ENCODE measurements around the gene UBE2L3.
A peak's percentile ranks its signal among the peaks of the same experiment; 100 is the strongest.
"Not testable (repeated sequence)": the region's sequence is repeated elsewhere in the genome, so short reads cannot be mapped to it uniquely, and the experiment has no call there.

UBE2L3 gene

DNA sequence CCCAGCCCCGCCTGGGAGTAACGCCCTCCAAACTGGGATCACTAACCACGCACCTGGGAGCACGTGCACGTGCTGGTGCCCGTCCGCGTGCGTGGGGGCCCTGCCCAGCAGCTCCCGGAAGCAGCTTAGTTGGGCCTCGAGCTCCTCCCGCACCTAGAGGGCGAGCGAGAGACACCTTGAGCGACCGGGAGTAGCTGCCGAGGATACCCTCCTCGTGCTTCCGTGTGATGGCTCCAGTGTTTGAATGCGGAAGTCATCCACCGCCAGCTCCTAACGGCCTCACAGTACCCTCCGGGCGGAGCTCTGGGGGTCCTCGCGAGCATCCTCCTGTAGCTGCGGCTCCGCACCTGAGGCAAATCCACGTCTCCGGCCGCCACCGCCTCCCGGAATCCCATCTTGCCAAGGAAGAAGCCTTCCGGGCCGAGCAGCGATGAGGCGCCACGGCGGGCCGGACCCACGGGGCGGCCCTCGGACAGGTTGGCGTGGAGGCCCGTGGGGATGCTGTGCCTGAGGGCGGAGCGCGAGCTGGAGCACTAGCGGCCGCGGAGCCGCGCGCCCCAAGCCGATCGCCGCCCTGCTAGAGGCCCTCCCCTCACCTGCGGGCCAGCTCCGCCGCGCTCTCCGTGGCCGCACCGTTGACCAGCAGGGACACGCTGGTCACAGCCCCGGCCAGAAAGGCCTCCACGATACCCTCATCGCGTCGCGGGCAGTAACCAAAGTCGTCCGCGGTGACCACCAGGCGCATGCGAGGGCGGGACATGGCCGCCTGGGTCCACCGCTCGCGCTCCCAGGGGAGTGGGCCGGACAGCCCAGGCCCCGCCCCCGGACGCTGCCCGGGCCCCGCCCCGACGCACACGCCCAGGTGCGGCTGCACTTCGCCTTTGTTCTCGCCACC, 62.0 kb downstream of the UBE2L3 start, which contains the start of gene YDJC:
Gene YDJC, minus strand, starts transcription at position 768 of the 895 bp plus-strand sequence. Its CDS starts 8 bp downstream, at position 760.
- peak; percentile 86 to 93 for DNase-seq

DNA sequence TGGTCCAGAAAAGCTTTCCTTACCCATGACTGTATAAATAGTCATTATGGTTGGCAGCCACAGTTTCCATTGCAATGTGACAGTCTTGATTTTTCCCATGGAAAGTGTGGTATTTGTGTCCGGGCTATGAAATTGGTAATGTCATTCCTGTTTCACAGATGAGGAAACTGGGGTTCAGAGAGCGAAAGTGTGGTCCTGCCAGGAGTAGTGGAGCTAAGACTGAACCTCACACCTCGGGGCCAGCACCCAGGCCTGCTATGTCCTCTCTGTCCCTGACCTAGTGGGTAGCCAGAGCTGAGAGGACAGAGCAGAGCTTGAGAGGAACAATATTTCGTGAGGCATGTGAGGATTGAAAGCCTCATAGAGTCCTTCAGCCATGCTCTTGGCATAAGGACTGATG, 63.5 kb downstream of the UBE2L3 start:
- no peak for DNase-seq

DNA sequence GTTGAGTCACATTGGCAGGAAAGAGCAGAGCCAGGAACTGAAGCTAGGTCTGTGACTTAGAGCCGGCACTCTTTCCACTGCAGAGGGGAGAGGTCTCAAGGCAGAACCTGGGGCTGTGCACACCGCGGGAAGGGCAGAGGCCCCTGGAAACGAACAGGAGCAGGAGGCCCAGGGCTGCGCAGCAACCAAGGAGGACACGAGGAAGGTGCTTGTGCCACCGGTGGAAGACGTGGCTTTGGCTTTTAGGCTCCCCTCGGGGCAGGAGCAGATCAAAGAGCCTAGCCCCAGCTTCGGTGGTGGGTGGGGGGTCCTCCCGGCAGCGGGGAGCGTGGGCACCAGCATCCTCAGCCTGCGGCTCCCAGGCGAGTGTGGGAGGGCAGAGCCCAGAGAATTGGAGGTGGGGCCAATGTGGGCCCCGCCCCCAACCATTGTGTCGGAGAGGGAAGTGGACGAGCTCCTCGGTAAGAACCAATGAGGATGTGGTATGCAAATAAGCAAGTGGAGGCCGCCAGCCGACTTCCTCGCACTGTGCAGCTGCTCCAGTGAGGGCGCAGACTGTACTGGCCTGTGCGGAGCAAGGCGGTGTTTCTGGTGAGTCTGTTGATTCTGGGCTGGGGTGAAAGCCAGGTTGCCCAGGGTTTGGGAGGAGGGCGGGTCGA, 64.9 kb downstream of the UBE2L3 start, which contains the start of gene CCDC116:
Gene CCDC116, plus strand, starts transcription at position 524 of the 659 bp plus-strand sequence. CDS start 422 bp downstream, outside the sequence.
- peak; percentile 61 to 81 for DNase-seq

DNA sequence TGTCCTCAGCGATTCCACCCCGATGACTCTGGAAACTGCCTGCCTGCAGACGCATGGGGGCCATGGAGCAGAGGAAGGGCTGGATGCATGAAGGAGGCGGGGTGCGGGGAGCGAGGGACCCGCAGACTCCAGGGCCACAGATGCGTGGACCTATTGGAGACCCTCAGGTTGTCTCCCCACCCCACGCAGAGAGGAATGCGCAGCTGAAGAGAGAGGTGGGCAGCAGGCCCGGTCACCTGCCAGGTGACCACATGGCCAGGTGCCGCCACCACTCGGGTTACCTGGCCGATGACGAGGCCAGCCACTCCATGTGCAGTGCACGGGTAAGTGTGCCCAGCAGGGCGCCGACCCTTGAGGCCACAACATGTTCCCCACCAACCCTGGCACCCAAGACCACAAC, 65.4 kb downstream of the UBE2L3 start:
- no peak for DNase-seq

DNA sequence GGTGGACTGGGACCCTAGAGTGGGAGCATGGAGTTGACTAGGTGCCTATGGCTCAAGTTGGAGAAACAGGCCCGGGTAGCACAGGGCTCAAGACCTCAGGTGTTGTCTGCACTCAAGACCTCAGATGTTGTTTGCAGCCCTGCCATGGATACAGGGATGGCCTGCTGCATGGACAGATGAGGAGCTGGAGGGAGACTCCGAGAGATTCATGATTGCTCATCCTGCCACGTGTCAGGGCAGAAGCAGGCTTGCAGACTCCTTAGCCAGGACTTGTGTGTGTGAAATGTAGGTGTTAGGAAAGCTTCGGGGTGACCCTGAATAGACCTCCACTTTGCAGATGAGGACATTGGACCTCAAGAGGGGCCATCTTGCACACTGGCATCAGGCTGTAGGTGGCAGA, 66.0 kb downstream of the UBE2L3 start:
- DNase-seq: no peak

DNA sequence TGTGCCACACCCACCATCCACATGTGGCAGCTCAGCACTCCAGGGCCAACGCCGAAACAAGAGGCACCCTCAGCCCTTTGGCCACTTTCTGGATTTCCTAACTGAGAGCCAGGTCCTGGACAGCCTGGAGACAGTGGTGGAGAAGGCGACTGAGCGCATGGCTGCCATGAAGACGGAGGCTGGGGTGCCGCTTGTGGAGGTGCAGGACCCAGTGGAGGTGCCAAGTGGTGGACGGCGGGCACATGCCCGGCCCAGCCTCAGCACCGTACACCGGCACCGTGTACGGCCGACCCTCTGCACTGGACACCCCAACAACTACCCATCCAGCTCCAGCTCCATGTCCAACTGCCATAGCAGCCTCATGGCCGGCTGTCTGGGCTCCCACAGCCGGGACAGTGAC, 66.6 kb downstream of the UBE2L3 start:
- DNase-seq: no peak

DNA sequence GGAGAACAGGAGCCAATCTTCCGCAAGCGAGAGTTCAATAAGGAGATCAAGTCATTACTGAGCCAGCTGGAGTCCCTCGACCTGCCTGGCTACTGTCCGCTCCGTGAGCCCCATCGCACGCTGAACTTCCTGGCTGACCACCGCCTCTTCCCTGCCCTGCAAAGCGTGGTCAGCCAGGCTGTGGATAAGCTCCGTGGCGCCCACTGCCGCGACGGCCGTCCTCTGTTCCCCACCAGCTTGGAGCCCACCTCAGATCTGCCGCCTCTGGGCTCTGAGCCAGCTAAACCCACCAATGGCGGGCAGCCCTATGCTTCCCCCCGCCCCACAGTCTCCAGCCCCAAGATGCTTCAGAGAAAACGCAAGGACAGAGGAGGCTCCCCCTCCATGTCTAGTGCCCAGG, 67.3 kb downstream of the UBE2L3 start:
- DNase-seq: no peak

DNA sequence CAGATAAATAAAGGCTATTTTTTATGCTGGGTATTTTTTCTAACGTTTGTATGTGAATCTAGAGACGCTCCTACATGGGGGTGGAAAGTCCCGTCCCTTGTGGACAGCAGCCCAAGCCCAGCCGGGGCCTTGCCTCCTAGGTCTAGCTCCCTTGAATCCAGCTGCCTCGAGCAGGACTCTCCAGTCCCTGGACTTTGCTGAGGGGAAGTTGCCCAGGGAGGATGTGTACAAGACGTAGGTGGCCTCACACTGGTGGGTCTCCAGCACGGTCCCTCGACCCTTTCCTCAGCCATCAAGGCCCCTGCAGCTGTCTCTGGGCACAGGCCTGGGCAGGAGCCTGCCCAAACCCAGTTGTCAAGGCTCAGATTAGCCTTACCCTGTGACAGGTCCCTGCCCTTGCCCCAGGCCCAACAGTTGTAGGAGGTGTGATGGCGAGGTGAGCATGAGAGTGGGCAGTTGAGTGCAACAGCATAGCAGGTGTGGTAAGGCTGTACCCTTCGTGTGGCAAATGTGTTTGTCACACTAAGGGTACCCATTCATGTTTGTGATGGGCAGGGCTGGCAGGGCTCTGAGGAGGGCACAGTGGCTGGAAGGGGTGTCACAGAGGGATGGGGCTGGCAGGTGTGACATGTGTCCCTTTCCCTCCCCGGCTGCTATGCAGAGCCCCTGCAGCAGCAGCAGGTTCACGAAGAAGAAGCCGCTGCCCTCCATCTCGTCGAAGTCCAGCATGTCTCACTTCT, 68.4 kb downstream of the UBE2L3 start:
- DNase-seq: no peak

DNA sequence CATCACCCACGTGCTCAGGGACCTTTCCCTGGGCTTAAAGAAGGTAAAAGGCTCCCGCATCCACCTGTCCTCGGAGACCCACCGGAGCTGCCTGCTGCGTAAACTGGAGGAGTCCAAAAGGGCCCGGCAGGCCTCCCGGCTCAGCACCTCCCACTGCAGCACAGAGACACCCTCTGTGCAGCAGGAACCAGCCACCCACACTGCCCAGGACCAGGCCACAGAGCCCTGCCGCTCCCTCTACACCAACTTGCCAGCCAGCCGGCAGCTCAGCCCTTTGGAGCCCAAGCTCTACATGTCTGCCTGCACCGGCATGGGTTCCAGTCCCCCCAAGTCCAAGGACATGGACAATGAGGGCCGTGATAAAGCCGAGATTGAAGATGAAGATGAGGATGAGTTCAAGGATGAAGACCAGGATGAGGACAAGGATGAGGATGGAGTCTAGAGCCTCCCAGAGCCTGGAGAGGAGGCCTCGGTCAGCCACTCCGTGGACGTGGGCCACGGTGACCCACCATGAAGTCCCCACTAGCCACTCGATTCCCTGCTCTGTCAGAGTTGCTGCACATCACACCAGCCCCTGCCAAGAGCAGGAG, 69.2 kb downstream of the UBE2L3 start:
- DNase-seq: no peak

DNA sequence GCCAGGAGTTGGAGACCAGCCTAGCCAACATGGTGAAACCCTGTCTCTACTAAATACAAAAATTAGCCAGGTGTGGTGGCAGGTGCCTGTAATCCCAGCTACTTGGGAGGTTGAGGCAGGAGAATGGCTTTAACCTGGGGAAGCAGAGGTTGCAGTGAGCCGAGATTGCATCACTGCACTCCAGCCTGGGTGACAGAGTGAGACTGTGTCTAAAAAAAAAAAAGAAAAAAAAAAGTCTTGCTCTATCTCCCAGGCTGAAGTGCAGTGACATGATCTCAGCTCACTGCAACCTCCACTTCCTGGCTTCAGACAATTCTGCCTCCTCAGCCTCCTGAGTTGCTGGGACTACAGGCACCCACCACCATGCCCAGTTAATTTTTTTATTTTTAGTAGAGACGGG, 69.9 kb downstream of the UBE2L3 start:
- not testable (repeated sequence) for DNase-seq

DNA sequence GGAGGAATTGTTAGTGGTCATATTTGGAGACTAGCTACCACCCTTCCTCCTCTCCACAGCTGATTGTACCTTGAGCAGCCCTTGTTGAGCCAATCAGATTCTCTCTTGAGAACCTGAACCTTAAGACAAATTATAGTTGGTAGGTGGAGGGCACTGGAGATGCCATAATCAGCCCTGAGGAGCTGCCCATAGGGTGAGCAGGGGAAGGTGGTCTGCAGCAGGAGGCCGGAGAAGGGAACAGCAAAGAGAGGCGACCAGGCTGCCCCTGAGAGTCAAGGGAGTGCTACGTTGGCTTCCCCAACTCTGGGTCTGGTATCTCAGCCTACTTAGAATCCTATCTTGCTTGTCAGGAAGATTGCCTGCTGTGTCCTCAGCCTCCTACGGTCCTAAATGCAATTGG, 71.8 kb downstream of the UBE2L3 start:
- no peak for DNase-seq

DNA sequence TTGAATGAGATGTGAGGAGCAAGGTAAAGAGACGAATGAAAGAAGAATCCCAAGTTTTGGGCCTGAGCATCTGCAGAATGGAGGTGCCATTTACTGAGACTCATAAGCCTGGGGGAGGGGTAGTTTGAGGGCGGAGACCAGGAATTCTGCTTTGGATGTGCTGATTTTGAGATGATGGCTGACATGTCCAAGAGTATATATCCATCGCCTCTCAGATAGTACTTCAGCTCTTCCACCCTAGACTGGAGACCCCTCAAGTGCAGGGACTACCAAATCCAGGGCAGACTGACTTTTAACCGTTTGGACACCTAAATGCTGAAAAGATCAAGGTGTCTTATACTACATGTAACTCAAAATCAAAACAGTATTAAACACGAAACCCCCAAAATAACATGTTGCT, 73.3 kb downstream of the UBE2L3 start:
- no peak for DNase-seq

DNA sequence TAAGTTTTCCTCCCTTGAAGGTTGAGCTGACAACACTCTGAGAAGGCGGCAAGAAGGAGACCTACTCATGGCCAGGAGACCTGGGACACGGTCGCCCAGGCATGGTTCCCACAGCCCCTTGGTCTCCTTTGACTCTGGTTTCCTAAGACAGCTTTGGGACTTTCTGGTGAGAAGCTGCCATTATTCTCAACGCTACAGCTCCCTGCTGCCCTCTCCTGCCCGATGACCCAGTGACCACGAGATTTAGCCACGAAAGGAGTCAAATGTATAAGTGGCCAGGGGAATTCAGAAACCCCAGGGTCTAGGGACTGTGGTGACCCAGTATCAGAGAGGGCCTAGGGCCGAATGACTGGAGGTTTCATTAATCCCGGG, 73.9 kb downstream of the UBE2L3 start:
- peak in 1 of 2 experiments; percentile 42 for DNase-seq

DNA sequence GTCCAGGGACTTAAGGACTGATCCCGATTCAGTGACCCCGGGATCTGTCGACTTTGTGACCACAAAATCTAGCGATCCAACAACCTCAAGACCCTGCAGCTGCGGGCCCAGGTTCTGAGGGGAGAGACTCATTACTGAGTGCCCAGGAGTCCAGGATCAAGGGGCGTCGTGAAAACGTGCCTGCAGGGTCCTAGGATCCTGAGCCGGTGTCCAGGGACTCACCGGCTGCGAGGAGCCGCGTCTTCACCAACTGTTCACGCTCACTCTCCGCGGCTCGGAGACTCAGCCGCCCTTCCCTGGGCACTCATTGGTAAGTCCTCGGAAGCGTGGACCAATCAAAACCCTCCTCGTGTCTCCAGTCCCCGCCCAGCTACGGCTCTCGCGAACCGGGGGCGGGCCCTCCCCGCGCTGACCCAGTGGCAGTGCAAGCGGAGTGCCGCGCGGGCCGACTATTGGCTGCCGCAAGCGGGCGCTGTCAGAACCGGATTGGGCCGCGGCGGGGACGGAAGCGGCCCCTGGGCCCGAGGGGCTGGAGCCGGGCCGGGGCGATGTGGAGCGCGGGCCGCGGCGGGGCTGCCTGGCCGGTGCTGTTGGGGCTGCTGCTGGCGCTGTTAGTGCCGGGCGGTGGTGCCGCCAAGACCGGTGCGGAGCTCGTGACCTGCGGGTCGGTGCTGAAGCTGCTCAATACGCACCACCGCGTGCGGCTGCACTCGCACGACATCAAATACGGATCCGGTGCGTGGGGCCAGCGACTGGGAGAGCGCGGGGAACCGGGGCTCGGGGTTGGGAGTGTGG, 74.5 kb downstream of the UBE2L3 start, which contains the start of gene SDF2L1:
Gene SDF2L1, plus strand, starts transcription at position 514 of the 795 bp plus-strand sequence. Its CDS starts 35 bp downstream, at position 549.
- peak; percentile 93 to 98 for DNase-seq

DNA sequence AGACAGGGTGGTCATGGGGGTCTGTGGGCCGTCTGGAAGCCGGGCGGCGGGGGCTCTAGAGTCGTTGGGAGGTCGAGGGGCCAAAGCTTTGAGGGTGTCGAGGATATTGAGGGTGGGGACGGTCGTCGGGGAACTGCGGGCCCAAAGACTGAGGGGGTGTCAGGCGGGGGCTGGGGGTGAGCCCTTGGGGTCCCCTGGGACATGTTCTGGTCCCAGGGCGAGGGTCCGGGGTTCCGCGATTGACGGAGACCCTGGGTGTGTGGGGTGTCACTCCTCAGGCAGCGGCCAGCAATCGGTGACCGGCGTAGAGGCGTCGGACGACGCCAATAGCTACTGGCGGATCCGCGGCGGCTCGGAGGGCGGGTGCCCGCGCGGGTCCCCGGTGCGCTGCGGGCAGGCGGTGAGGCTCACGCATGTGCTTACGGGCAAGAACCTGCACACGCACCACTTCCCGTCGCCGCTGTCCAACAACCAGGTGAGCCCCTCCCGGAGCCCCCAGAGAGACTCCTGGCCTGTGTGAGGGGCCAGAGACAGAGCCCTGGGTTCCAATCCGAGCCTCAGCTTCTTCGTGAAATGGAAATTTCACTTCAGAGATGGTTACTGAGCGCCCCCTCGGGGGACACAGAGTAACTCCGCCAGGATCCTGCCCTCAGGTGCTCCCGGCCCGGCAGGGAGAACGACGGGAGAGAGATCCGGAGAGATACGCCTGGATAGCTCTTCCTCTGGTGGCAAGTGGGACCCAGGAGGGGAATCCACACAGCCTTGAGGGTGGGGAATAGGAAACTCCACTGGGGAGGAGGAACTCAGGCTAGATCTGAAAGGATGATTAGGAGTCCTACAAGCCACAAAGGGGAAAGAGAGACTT, 75.3 kb downstream of the UBE2L3 start:
- peak; percentile 45 to 85 for DNase-seq

DNA sequence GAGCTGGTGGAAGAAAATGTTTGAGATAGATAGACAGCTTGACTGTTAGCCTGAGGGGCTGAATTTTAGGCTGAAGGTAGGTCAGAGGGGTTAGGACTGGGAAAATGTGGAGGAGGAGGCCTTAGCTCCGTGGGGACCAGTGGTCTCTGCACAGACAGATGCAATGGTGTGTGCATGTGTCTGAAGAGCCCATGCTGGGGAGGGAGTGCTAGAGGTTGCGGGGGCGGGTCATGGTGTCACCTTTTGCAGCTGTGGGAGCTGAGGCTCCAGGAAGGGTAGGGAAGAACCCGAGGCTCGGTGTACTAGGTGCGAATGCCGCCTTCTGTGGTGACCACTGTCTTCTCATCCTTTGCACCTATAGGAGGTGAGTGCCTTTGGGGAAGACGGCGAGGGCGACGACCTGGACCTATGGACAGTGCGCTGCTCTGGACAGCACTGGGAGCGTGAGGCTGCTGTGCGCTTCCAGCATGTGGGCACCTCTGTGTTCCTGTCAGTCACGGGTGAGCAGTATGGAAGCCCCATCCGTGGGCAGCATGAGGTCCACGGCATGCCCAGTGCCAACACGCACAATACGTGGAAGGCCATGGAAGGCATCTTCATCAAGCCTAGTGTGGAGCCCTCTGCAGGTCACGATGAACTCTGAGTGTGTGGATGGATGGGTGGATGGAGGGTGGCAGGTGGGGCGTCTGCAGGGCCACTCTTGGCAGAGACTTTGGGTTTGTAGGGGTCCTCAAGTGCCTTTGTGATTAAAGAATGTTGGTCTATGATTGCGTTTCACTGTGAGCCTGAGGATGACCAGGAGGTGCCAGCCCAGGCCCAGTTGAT, 76.2 kb downstream of the UBE2L3 start:
- DNase-seq: peak in 1 of 2 experiments; percentile 18

DNA sequence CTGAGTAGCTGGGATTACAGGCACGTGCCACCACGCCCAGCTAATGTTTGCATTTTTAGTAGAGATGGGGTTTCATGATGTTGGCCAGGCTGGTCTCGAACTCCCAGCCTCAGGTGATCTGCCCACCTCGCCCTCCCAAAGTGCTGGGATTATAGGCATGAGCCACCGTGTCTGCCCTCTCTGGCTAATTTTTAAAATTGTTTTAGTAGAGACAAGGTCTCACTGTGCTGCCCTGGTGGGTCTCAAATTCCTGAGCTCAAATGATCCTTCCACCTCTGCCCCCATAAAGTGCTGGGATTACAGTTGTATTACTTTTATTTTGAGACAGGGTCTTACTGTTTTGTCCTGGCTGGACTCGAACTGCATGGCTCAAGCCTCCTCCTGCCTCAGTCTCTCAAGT, 78.0 kb downstream of the UBE2L3 start:
- not testable (repeated sequence) for DNase-seq

DNA sequence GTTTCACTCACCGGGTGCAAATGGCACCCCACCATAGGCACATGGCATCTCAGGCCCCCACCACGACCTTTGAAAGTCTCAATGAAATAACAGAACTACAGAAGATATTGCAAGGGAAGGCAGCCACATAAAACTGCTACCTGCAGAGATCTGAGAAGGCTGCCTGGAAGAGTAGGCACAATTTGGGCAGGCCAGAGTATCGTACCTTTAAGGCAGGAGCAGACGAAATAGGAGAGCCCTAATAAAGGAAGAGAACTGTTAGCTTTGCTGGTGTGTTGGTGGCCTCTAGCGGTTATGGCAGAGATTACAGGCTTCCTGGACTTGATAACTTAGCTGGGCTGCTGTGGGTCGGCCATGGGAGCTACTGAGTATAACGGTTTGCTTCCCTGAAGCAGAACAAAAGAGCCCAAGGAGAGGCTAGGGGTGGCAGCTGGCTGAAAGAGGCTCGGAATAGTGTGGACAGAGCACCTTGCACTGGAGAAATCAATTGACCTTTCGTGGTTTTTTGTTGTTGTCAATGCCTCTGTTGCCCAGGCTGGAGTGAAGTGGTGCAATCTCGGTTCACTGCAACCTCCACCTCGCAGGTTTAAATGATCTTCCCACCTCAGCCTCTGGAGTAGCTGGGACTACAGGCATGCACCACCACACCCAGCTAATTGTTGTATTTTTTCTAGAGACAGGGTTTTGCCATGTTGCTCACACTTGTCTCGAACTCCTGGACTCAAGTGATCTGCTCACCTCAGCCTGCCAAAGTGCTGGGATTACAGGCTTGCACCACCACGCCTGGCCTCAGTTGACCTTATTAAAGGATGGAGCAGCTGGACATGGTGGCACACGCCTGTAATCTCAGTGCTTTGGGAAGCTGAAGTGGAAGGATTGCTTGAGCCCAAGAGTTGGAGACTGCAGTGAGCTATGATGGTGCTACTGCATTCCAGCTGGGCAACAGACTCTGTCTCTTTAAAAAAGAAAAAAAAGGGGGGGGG, 79.4 kb downstream of the UBE2L3 start:
- peak; percentile 11 to 73 for DNase-seq

DNA sequence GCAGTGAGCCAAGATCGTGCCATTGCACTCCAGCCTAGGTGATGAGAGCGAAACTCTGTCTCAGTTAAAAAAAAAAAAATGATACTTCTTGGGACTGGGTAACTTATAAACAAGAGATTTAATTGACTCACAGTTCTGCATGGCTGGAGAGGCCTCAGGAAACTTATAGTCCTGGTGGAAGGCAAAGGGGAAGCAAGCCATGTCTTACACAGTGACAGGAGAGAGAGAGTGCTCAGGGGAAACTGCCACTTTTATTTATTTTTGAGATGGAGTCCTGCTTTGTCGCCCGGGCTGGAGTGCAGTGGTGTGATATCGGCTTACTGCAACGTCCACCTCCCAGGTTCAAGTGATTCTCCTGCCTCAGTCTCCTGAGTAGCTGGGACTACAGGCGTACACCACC, 82.8 kb downstream of the UBE2L3 start:
- DNase-seq: no peak
